ENCODE results near the gene SOX10. TPM values are rescaled to one million over a fixed set of nuclear protein-coding genes. Genes with fewer than 3 reads are reported as not detected.

The SOX10 gene
- total RNA-seq, 1 experiment from 2014 or later: not detected

DNA sequence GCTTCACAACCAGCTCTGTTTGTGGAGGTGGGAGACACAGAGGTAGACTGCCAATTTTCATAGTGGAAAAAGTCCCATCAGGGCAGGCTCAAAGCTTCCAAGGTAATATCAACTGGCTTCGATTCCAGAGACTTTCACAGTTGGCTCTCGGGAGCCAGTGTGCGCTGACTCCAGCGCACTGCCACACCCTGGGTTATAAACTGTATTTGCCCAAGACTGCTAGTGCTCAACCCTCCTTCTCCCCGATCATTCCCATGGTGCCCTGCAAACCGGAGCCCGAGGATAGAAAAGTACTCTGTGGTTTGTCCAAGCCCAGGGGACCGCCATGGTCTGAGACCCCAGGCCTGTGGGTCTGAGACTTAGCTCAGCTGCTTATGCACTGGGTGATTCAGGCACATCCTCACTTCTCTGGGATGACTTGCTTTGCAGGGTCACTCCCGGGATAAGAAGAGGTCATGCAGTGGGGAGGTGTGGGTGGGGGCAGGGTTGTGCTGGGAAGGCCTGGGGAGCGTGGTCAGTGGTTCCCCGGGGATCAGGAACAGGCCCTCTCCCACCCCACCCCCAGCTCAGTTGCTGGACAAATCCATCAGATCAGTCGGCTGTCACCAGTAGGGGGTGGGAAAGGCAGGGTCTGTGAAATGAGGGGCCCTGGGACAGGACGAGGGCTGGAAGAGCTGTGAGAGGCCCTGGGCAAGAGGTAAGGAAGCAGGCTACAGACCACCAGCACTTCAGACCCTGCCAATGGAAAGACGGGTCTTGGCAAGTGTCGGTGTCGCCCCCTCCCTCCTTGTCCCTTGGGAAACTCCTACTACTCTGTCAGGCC, 46.2 kb upstream of the SOX10 start:
- intact Hi-C loops (cut with micrococcal nuclease; ENCODE audit: unreplicated experiment): no loop called here
- DNase-seq (ENCODE audit: low read depth, low spot score) (no peak), ATAC-seq (no peak)
- in situ Hi-C loops (cut with HindIII; ENCODE audit: low pct_unique_long_range_greater_than_20kb, low sequenced_read_pairs): no loop called here
- ChIA-PET POLR2A (interaction anchor here (0.5 kb wide), 1 partner anchor 26 kb away, joined by 3 read pairs; no protein-coding TSS in a partner anchor), CTCF (no interaction called here)
- Histone ChIP-seq H3K27me3 (ENCODE audit: control insufficient read depth, insufficient read depth, low read length) (no peaks in the 10 kb centered on the region), H3K36me3 (ENCODE audit: control insufficient read depth, insufficient read depth, low read length) (no peaks in the 10 kb centered on the region), H3K27ac (ENCODE audit: low read length) (no peak overlapping the region), H3K4me3 (ENCODE audit: low read depth in 2 of 2, low read length in 2 of 2) (no peak overlapping the region), H3K9me3 (ENCODE audit: control insufficient read depth, insufficient read depth, low read depth, low read length) (no peaks in the 10 kb centered on the region), H3K4me1 (ENCODE audit: control insufficient read depth, insufficient read depth, low read length) (peaks cover 13% of the 10 kb centered on the region)
- TF ChIP-seq, protein P1, sequence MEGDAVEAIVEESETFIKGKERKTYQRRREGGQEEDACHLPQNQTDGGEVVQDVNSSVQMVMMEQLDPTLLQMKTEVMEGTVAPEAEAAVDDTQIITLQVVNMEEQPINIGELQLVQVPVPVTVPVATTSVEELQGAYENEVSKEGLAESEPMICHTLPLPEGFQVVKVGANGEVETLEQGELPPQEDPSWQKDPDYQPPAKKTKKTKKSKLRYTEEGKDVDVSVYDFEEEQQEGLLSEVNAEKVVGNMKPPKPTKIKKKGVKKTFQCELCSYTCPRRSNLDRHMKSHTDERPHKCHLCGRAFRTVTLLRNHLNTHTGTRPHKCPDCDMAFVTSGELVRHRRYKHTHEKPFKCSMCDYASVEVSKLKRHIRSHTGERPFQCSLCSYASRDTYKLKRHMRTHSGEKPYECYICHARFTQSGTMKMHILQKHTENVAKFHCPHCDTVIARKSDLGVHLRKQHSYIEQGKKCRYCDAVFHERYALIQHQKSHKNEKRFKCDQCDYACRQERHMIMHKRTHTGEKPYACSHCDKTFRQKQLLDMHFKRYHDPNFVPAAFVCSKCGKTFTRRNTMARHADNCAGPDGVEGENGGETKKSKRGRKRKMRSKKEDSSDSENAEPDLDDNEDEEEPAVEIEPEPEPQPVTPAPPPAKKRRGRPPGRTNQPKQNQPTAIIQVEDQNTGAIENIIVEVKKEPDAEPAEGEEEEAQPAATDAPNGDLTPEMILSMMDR (IDR thresholded peaks at IDR 0.05): no peak
- TF ChIP-seq SIN3A (IDR thresholded peaks at IDR 0.05; ENCODE audit: borderline replicate concordance, insufficient read depth, low read depth, low read length): no peak
- TF ChIP-seq, protein P2, sequence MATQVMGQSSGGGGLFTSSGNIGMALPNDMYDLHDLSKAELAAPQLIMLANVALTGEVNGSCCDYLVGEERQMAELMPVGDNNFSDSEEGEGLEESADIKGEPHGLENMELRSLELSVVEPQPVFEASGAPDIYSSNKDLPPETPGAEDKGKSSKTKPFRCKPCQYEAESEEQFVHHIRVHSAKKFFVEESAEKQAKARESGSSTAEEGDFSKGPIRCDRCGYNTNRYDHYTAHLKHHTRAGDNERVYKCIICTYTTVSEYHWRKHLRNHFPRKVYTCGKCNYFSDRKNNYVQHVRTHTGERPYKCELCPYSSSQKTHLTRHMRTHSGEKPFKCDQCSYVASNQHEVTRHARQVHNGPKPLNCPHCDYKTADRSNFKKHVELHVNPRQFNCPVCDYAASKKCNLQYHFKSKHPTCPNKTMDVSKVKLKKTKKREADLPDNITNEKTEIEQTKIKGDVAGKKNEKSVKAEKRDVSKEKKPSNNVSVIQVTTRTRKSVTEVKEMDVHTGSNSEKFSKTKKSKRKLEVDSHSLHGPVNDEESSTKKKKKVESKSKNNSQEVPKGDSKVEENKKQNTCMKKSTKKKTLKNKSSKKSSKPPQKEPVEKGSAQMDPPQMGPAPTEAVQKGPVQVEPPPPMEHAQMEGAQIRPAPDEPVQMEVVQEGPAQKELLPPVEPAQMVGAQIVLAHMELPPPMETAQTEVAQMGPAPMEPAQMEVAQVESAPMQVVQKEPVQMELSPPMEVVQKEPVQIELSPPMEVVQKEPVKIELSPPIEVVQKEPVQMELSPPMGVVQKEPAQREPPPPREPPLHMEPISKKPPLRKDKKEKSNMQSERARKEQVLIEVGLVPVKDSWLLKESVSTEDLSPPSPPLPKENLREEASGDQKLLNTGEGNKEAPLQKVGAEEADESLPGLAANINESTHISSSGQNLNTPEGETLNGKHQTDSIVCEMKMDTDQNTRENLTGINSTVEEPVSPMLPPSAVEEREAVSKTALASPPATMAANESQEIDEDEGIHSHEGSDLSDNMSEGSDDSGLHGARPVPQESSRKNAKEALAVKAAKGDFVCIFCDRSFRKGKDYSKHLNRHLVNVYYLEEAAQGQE (IDR thresholded peaks at IDR 0.05; ENCODE audit: insufficient read depth in 1 of 2, low read depth in 2 of 2, low read length in 1 of 2): no peak
- TF ChIP-seq POLR2AphosphoS5 (IDR thresholded peaks at IDR 0.05; ENCODE audit: low read depth, low read length): no peak
- no peak for TF ChIP-seq TCF7L2 (IDR thresholded peaks at IDR 0.05; ENCODE audit: low read depth, low read length)
- BruUV-seq (replicated peaks): no TSS peak

DNA sequence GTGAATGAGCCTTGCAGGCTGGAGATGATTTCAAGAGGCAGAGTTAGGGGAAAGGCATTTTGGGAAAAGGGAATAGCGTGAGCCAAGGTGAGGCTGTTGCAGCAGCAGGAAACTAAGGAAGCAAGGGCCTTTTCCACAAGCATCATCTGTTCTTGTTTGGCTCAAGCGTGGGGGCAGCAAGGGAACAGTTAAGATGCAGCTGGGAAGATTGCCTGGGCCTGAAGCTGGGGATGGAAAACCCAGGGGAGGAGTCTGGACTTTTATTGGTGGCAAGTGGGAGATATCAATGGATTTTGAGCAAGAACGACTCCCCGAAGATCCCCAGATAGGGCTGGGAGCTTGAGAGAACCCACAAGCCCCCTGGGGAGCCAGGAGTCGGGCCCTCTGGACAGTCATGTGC, 45.5 kb upstream of the SOX10 start:
- in situ Hi-C loops (cut with HindIII; ENCODE audit: low pct_unique_long_range_greater_than_20kb, low sequenced_read_pairs) (no loop called here), intact Hi-C loops (cut with micrococcal nuclease; ENCODE audit: unreplicated experiment) (no loop called here)
- H3K9me3 ChIP-seq (ENCODE audit: control insufficient read depth, insufficient read depth, low read depth, low read length): no peaks in the 10 kb centered on the region
- TF ChIP-seq, protein P2 (IDR thresholded peaks at IDR 0.05; ENCODE audit: insufficient read depth in 1 of 2, low read depth in 2 of 2, low read length in 1 of 2): no peak
- TF ChIP-seq SIN3A (IDR thresholded peaks at IDR 0.05; ENCODE audit: borderline replicate concordance, insufficient read depth, low read depth, low read length) (no peak), TCF7L2 (IDR thresholded peaks at IDR 0.05; ENCODE audit: low read depth, low read length) (no peak), POLR2AphosphoS5 (IDR thresholded peaks at IDR 0.05; ENCODE audit: low read depth, low read length) (no peak)
- TF ChIP-seq, protein P1 (IDR thresholded peaks at IDR 0.05): no peak
- no peaks in the 10 kb centered on the region for H3K27me3 ChIP-seq (ENCODE audit: control insufficient read depth, insufficient read depth, low read length)
- no peak for ATAC-seq
- H3K4me3 ChIP-seq (ENCODE audit: low read depth in 2 of 2, low read length in 2 of 2): no peak overlapping the region
- ChIA-PET POLR2A (interaction anchor here (0.7 kb wide), 1 partner anchor 72 kb away, joined by 8 read pairs; no protein-coding TSS in a partner anchor), CTCF (no interaction called here)
- no TSS peak for BruUV-seq (replicated peaks)
- no peak overlapping the region for H3K27ac ChIP-seq (ENCODE audit: low read length)
- H3K36me3 ChIP-seq (ENCODE audit: control insufficient read depth, insufficient read depth, low read length): no peaks in the 10 kb centered on the region
- no peak for DNase-seq (ENCODE audit: low read depth, low spot score)
- H3K4me1 ChIP-seq (ENCODE audit: control insufficient read depth, insufficient read depth, low read length): peaks cover 11% of the 10 kb centered on the region

All from Panc1 (cell line).